HEK293 (cell line): ENCODE measurements around the gene LILRA6.

Experiments
- CTCF ChIP-seq: fragments of 450-650 bp; formaldehyde crosslinking; IDR thresholded peaks from 2 replicates; pipeline ENCODE4 v1.5.1; 2016; ENCODE audit warnings: missing biosample characterization, missing genetic modification characterization
- HOXD13 ChIP-seq: sonication (generic); formaldehyde crosslinking; IDR thresholded peaks from 2 replicates; pipeline ENCODE4 v1.8.0; 2022; ENCODE audit warnings: missing genetic modification reagents, borderline replicate concordance
- KLF10 ChIP-seq: fragments of 450-650 bp; IDR thresholded peaks from 2 replicates; pipeline ENCODE4 v1.5.1; 2018; ENCODE audit warnings: missing biosample characterization, mild to moderate bottlenecking, missing genetic modification characterization
- REPIN1 ChIP-seq: fragments of 450-650 bp; formaldehyde crosslinking; IDR thresholded peaks from 2 replicates; pipeline ENCODE4 v1.5.1; 2017; ENCODE audit warnings: missing biosample characterization, missing genetic modification characterization, low read depth
- ZNF169 ChIP-seq: fragments of 450-650 bp; formaldehyde crosslinking; IDR thresholded peaks from 2 replicates; pipeline ENCODE4 v1.5.1; 2016; ENCODE audit warnings: missing biosample characterization, missing genetic modification characterization
- ZNF23 ChIP-seq: fragments of 450-650 bp; formaldehyde crosslinking; IDR thresholded peaks from 2 replicates; pipeline ENCODE4 v1.5.1; 2016; ENCODE audit warnings: missing biosample characterization, missing genetic modification characterization, borderline replicate concordance
- ZNF239 ChIP-seq: fragments of 450-650 bp; formaldehyde crosslinking; IDR thresholded peaks from 2 replicates; pipeline ENCODE4 v1.5.1; 2016; ENCODE audit warnings: missing biosample characterization, missing genetic modification characterization
- ZNF48 ChIP-seq: fragments of 450-650 bp; formaldehyde crosslinking; IDR thresholded peaks from 2 replicates; pipeline ENCODE4 v1.5.1; 2016; ENCODE audit warnings: missing biosample characterization, missing genetic modification characterization
- ZNF518A ChIP-seq: fragments of 450-650 bp; formaldehyde crosslinking; conservative IDR thresholded peaks from 2 replicates; pipeline ENCODE4 v1.5.1; 2016; ENCODE audit warnings: low read depth, missing biosample characterization, missing genetic modification characterization
- ZNF558 ChIP-seq: fragments of 450-650 bp; formaldehyde crosslinking; IDR thresholded peaks from 2 replicates; pipeline ENCODE4 v1.5.1; 2016; ENCODE audit warnings: missing biosample characterization, missing genetic modification characterization
- ZNF768 ChIP-seq: fragments of 450-650 bp; formaldehyde crosslinking; IDR thresholded peaks from 2 replicates; pipeline ENCODE4 v1.5.1; 2018; ENCODE audit warnings: missing biosample characterization, mild to moderate bottlenecking, missing genetic modification characterization
- ZNF776 ChIP-seq: fragments of 450-650 bp; formaldehyde crosslinking; IDR thresholded peaks from 2 replicates; pipeline ENCODE4 v1.5.0; 2017; ENCODE audit warnings: missing biosample characterization, missing genetic modification characterization, borderline replicate concordance
- ZNF777 ChIP-seq: fragments of 450-650 bp; formaldehyde crosslinking; IDR thresholded peaks from 2 replicates; pipeline ENCODE4 v1.5.1; 2017; ENCODE audit warnings: missing biosample characterization, missing genetic modification characterization, borderline replicate concordance
- ZNF791 ChIP-seq: fragments of 450-650 bp; formaldehyde crosslinking; IDR thresholded peaks from 2 replicates; pipeline ENCODE4 v1.5.1; 2016; ENCODE audit warnings: missing biosample characterization, missing genetic modification characterization

GRCh38 chr19:54254195-54254906 lies 11.8 kb upstream of the LILRA6 start:
- TF ChIP-seq ZNF776 (tag by site-specific recombination) = no peak
- no peak for TF ChIP-seq ZNF558 (tag by site-specific recombination)
- no peak for TF ChIP-seq CTCF
- no peak for TF ChIP-seq REPIN1 (tag by site-specific recombination)
- no peak for TF ChIP-seq ZNF518A (tag by site-specific recombination)
- TF ChIP-seq ZNF791 (tag by site-specific recombination) = no peak
- no peak for TF ChIP-seq ZNF777 (tag by site-specific recombination)
- no peak for TF ChIP-seq HOXD13 (CRISPR knock-in tag)
- no peak for TF ChIP-seq ZNF23 (tag by site-specific recombination)
- no peak for TF ChIP-seq ZNF239 (tag by site-specific recombination)
- TF ChIP-seq ZNF768 (tag by site-specific recombination) = no peak
- no peak for TF ChIP-seq KLF10 (tag by site-specific recombination)
- TF ChIP-seq ZNF169 (tag by site-specific recombination) = no peak
- no peak for TF ChIP-seq ZNF48 (tag by site-specific recombination)
